Medulla oblongata (tissue), 1 donor: Measurements from ENCODE around the gene DIAPH3.

Experiments used
- DNase-seq: peaks from one replicate; pipeline ENCODE4 v3.0.0-alpha.2; 2015; ENCODE audit errors: extremely low spot score

The DIAPH3 gene

GRCh38 chr13:60158321-60158801 lies 5.4 kb downstream of the DIAPH3 start:
- no peak for DNase-seq

- DNase-seq, result no peak
Measured at GRCh38 chr13:60155978-60156377, 7.8 kb downstream of the DIAPH3 start.

- no peak for DNase-seq
Measured at GRCh38 chr13:60152904-60153303, 10.8 kb downstream of the DIAPH3 start.

GRCh38 chr13:60152114-60152513 lies 11.6 kb downstream of the DIAPH3 start:
- DNase-seq, result no peak

- no peak for DNase-seq
Measured at GRCh38 chr13:60150538-60150937, 13.2 kb downstream of the DIAPH3 start.

GRCh38 chr13:60148918-60149317 lies 14.8 kb downstream of the DIAPH3 start:
- DNase-seq, result no peak

GRCh38 chr13:60147361-60147760 lies 16.4 kb downstream of the DIAPH3 start:
- no peak for DNase-seq

- DNase-seq, result no peak
Measured at GRCh38 chr13:60146471-60146870, 17.3 kb downstream of the DIAPH3 start.

GRCh38 chr13:60143775-60144174 lies 20.0 kb downstream of the DIAPH3 start:
- no peak for DNase-seq

GRCh38 chr13:60139272-60139671 lies 24.5 kb downstream of the DIAPH3 start:
- DNase-seq, result no peak

GRCh38 chr13:60138674-60139073 lies 25.1 kb downstream of the DIAPH3 start:
- DNase-seq, result no peak

- DNase-seq, result no peak
Measured at GRCh38 chr13:60137911-60138560, 25.7 kb downstream of the DIAPH3 start.

GRCh38 chr13:60135344-60135743 lies 28.4 kb downstream of the DIAPH3 start:
- no peak for DNase-seq

- DNase-seq, result no peak
Measured at GRCh38 chr13:60134376-60134775, 29.4 kb downstream of the DIAPH3 start.

- DNase-seq, result no peak
Measured at GRCh38 chr13:60121337-60121687, 42.4 kb downstream of the DIAPH3 start.

- DNase-seq, result no peak
Measured at GRCh38 chr13:60120617-60121336, 43.0 kb downstream of the DIAPH3 start.

- no peak for DNase-seq
Measured at GRCh38 chr13:60118696-60119400, 44.9 kb downstream of the DIAPH3 start.

- DNase-seq, result no peak
Measured at GRCh38 chr13:60114499-60115028, 49.2 kb downstream of the DIAPH3 start.

GRCh38 chr13:60112771-60113170 lies 51.0 kb downstream of the DIAPH3 start:
- DNase-seq, result no peak

- no peak for DNase-seq
Measured at GRCh38 chr13:60111691-60112090, 52.0 kb downstream of the DIAPH3 start.

- DNase-seq, result no peak
Measured at GRCh38 chr13:60109285-60109684, 54.4 kb downstream of the DIAPH3 start.

GRCh38 chr13:60108589-60108988 lies 55.1 kb downstream of the DIAPH3 start:
- no peak for DNase-seq
